Colonic mucosa (tissue), 4 donors: ENCODE results near the gene RPS6KA6. TPM values are rescaled to one million over a fixed set of nuclear protein-coding genes. Genes with fewer than 3 reads are reported as not detected.

Experiments used
- DNase-seq: peaks from one replicate; pipeline ENCODE4 v3.0.0-alpha.2; 2020
- H3K27ac ChIP-seq: fragments of 200-600 bp; one replicate; pipeline ENCODE4 v1.8.0; 2021
- H3K27me3 ChIP-seq: fragments of 200-600 bp; one replicate; pipeline ENCODE4 v1.8.0; 2021
- H3K36me3 ChIP-seq: fragments of 200-600 bp; one replicate; pipeline ENCODE4 v1.8.0; 2021
- H3K4me1 ChIP-seq: fragments of 200-600 bp; one replicate; pipeline ENCODE4 v1.8.0; 2021; ENCODE audit warnings: mild to moderate bottlenecking
- H3K4me3 ChIP-seq: fragments of 200-600 bp; one replicate; pipeline ENCODE4 v1.8.0; 2021
- H3K9ac ChIP-seq, 2 donors: one replicate each; pipeline ENCODE4 v1.7.0; 2013; ENCODE audit warnings: control low read depth in 2 of 2, low read depth in 2 of 2, low read length in 2 of 2
- H3K9me3 ChIP-seq: fragments of 200-600 bp; one replicate; pipeline ENCODE4 v1.8.0; 2021
- CTCF ChIP-seq: fragments of 200-600 bp; IDR thresholded peaks from one replicate; pipeline ENCODE4 v1.8.0; 2022; ENCODE audit warnings: antibody characterized with exemption, mild to moderate bottlenecking
- intact Hi-C: fragments of 100-400 bp; cut with DNase I; formaldehyde crosslinking; loops from one replicate; pipeline ENCODE4 v1.14.1; 2022
- total RNA-seq, 2 donors: library from RNA; stranded (reverse); fragmentation: NEBNext Ultra II Directional in 1 of 2; extraction: Animal tissue kit (Norgen Biotek cat#: 25700) in 1 of 2; gene quantifications; one replicate each; pipeline ENCODE4 v1.2.1, GENCODE V29; 2021
- donor health status: healthy.
- donor health status: DM: no; HTN: no; CAD: no.
- donor health status: DM: no; HTN: no; CAD: no.

Gene RPS6KA6
- total RNA-seq, 2 donors from 2014 or later = 10.6 to 11.9 TPM

GRCh38 chrX:84165711-84166110 is 22.3 kb downstream of the RPS6KA6 start:
- H3K4me1 ChIP-seq = no peaks in the 10 kb centered on the region
- H3K27me3 ChIP-seq = no peaks in the 10 kb centered on the region
- H3K36me3 ChIP-seq = no peaks in the 10 kb centered on the region
- no peak overlapping the region for H3K27ac ChIP-seq
- no peaks in the 10 kb centered on the region for H3K9me3 ChIP-seq
- DNase-seq = no peak
- no peak for TF ChIP-seq CTCF
- H3K9ac ChIP-seq = no peak overlapping the region
- intact Hi-C loops = no loop called here
- no peak overlapping the region for H3K4me3 ChIP-seq

GRCh38 chrX:84162401-84162800 is 25.6 kb downstream of the RPS6KA6 start:
- Histone ChIP-seq H3K36me3 (no peaks in the 10 kb centered on the region), H3K4me1 (no peaks in the 10 kb centered on the region), H3K27ac (no peak overlapping the region), H3K9me3 (no peaks in the 10 kb centered on the region), H3K27me3 (no peaks in the 10 kb centered on the region), H3K4me3 (no peak overlapping the region), H3K9ac (no peak overlapping the region)
- intact Hi-C loops = no loop called here
- TF ChIP-seq CTCF = no peak
- no peak for DNase-seq

GRCh38 chrX:84161641-84162040 is 26.4 kb downstream of the RPS6KA6 start:
- no peak for TF ChIP-seq CTCF
- Histone ChIP-seq H3K9me3 (no peaks in the 10 kb centered on the region), H3K27me3 (no peaks in the 10 kb centered on the region), H3K9ac (no peak overlapping the region), H3K4me3 (no peak overlapping the region), H3K36me3 (no peaks in the 10 kb centered on the region), H3K27ac (no peak overlapping the region), H3K4me1 (no peaks in the 10 kb centered on the region)
- DNase-seq = no peak
- intact Hi-C loops = no loop called here

- Histone ChIP-seq H3K4me1 (no peaks in the 10 kb centered on the region), H3K9ac (no peak overlapping the region), H3K9me3 (no peaks in the 10 kb centered on the region), H3K4me3 (no peak overlapping the region), H3K27ac (no peak overlapping the region), H3K36me3 (no peaks in the 10 kb centered on the region), H3K27me3 (no peaks in the 10 kb centered on the region)
- no peak for DNase-seq
- intact Hi-C loops = no loop called here
- TF ChIP-seq CTCF = no peak
These were observed 27.3 kb downstream of the RPS6KA6 start for GRCh38 chrX:84160736-84161135.

GRCh38 chrX:84156821-84157220 is 31.2 kb downstream of the RPS6KA6 start:
- no peaks in the 10 kb centered on the region for H3K4me1 ChIP-seq
- H3K4me3 ChIP-seq = no peak overlapping the region
- no peak overlapping the region for H3K27ac ChIP-seq
- H3K9ac ChIP-seq = no peak overlapping the region
- no peaks in the 10 kb centered on the region for H3K36me3 ChIP-seq
- no peaks in the 10 kb centered on the region for H3K9me3 ChIP-seq
- TF ChIP-seq CTCF = no peak
- intact Hi-C loops = no loop called here
- no peaks in the 10 kb centered on the region for H3K27me3 ChIP-seq
- no peak for DNase-seq

GRCh38 chrX:84155938-84156337 is 32.1 kb downstream of the RPS6KA6 start:
- Histone ChIP-seq H3K27ac (no peak overlapping the region), H3K9ac (no peak overlapping the region), H3K4me3 (no peak overlapping the region), H3K9me3 (no peaks in the 10 kb centered on the region), H3K4me1 (no peaks in the 10 kb centered on the region), H3K27me3 (no peaks in the 10 kb centered on the region), H3K36me3 (no peaks in the 10 kb centered on the region)
- TF ChIP-seq CTCF = no peak
- DNase-seq = no peak
- intact Hi-C loops = no loop called here
